MM.1S (cell line): Measurements from ENCODE around the gene ITM2C.

Experiments used
- CTCF ChIP-seq: fragments of 300-600 bp; sonication (generic); IDR thresholded peaks from 2 replicates; pipeline ENCODE4 v1.5.1; 2016; ENCODE audit warnings: antibody characterized with exemption, low read length, mixed read lengths
- EZH2phosphoT487 ChIP-seq: fragments of 300-600 bp; sonication (generic); IDR thresholded peaks from 2 replicates; pipeline ENCODE4 v1.6.1; 2018; ENCODE audit warnings: antibody characterized with exemption, low read length

- TF ChIP-seq CTCF (no peak), EZH2phosphoT487 (no peak)
Measured at GRCh38 chr2:230878599-230879188, 14.0 kb downstream of the ITM2C start.
